HEK293 (cell line): ENCODE data around the gene PIGP.

ENCODE experiments used
- KLF10 ChIP-seq: fragments of 450-650 bp; IDR thresholded peaks from 2 replicates; pipeline ENCODE4 v1.5.1; 2018; ENCODE audit warnings: missing biosample characterization, mild to moderate bottlenecking, missing genetic modification characterization
- PBX3 ChIP-seq: sonication (generic); formaldehyde crosslinking; IDR thresholded peaks from 2 replicates; pipeline ENCODE4 v1.8.1; 2022; ENCODE audit warnings: mild to moderate bottlenecking, moderate library complexity, missing genetic modification reagents
- PRDM4 ChIP-seq: fragments of 450-650 bp; formaldehyde crosslinking; IDR thresholded peaks from 2 replicates; pipeline ENCODE4 v1.5.1; 2017; ENCODE audit warnings: missing biosample characterization, missing genetic modification characterization
- REST ChIP-seq: fragments of 450-650 bp; formaldehyde crosslinking; IDR thresholded peaks from 2 replicates; pipeline ENCODE4 v1.5.1; 2016; ENCODE audit warnings: missing biosample characterization, missing genetic modification characterization
- TCF7L2 ChIP-seq: IDR thresholded peaks from 2 replicates; pipeline ENCODE4 v1.6.1; 2011; ENCODE audit warnings: low read depth, mild to moderate bottlenecking, inconsistent platforms, low read length, moderate library complexity, borderline replicate concordance
- ZBTB11 ChIP-seq: fragments of 450-650 bp; formaldehyde crosslinking; conservative IDR thresholded peaks from 2 replicates; pipeline ENCODE4 v1.5.1; 2016; ENCODE audit warnings: low read depth, missing biosample characterization, missing genetic modification characterization
- ZBTB26 ChIP-seq: fragments of 450-650 bp; formaldehyde crosslinking; optimal IDR thresholded peaks from 2 replicates; pipeline ENCODE3; 2016; ENCODE audit warnings: missing biosample characterization, mild to moderate bottlenecking, missing genetic modification characterization
- ZNF18 ChIP-seq: fragments of 450-650 bp; formaldehyde crosslinking; IDR thresholded peaks from 2 replicates; pipeline ENCODE4 v1.5.1; 2016; ENCODE audit warnings: missing biosample characterization, missing genetic modification characterization
- ZNF26 ChIP-seq: fragments of 450-650 bp; formaldehyde crosslinking; IDR thresholded peaks from 2 replicates; pipeline ENCODE4 v1.5.1; 2016; ENCODE audit warnings: missing biosample characterization, missing genetic modification characterization
- ZNF280C ChIP-seq: fragments of 450-650 bp; formaldehyde crosslinking; IDR thresholded peaks from 2 replicates; pipeline ENCODE4 v1.5.1; 2016; ENCODE audit warnings: missing biosample characterization, missing genetic modification characterization
- ZNF311 ChIP-seq: fragments of 450-650 bp; formaldehyde crosslinking; IDR thresholded peaks from 2 replicates; pipeline ENCODE4 v1.5.1; 2017; ENCODE audit warnings: missing biosample characterization, missing genetic modification characterization, borderline replicate concordance
- ZNF391 ChIP-seq: fragments of 450-650 bp; formaldehyde crosslinking; IDR thresholded peaks from 2 replicates; pipeline ENCODE4 v1.5.1; 2016; ENCODE audit warnings: low read depth, missing biosample characterization, missing genetic modification characterization, borderline replicate concordance
- ZNF426 ChIP-seq: fragments of 450-650 bp; formaldehyde crosslinking; IDR thresholded peaks from 2 replicates; pipeline ENCODE4 v1.5.1; 2017; ENCODE audit warnings: missing biosample characterization, missing genetic modification characterization, mild to moderate bottlenecking, inconsistent platforms, moderate library complexity
- ZSCAN5A ChIP-seq: fragments of 450-650 bp; formaldehyde crosslinking; IDR thresholded peaks from 2 replicates; pipeline ENCODE4 v1.5.1; 2016; ENCODE audit warnings: missing biosample characterization, missing genetic modification characterization

Gene PIGP

GRCh38 chr21:37071561-37072273, 1.2 kb downstream of the PIGP start (continued):
- no peak for TF ChIP-seq ZNF391 (tag by site-specific recombination)
- 0 out of 2 replicates have a peak, but pooled peaks have one; percentile 22 for TF ChIP-seq KLF10 (tag by site-specific recombination)
- no peak for TF ChIP-seq ZNF280C
- TF ChIP-seq ZNF18 (tag by site-specific recombination): no peak
- TF ChIP-seq TCF7L2: no peak
- TF ChIP-seq PRDM4 (tag by site-specific recombination): no peak
- TF ChIP-seq ZNF426: no peak
- TF ChIP-seq ZSCAN5A (tag by site-specific recombination): no peak
- no peak for TF ChIP-seq ZNF26 (tag by site-specific recombination)
- TF ChIP-seq REST (tag by site-specific recombination): no peak
- TF ChIP-seq ZBTB11 (tag by site-specific recombination): no peak
- TF ChIP-seq PBX3: no peak
- TF ChIP-seq ZNF311 (tag by site-specific recombination): no peak
- TF ChIP-seq ZBTB26: no peak
